Fibroblast of skin of scalp (primary cell): Measurements from ENCODE around the gene DACH2. TPM values are rescaled to one million over a fixed set of nuclear protein-coding genes. Genes with fewer than 3 reads are reported as not detected.
"Not testable (repeated sequence)": the region's sequence is repeated elsewhere in the genome, so short reads cannot be mapped to it uniquely, and the experiment has no call there.

ENCODE experiments used
- DNase-seq: peaks from one replicate; pipeline ENCODE4 v3.0.0-alpha.2; 2013
- polyA plus RNA-seq, 2 experiments: library from polyadenylated mRNA; unstranded; fragments of 120-200 nt; gene quantifications; one replicate each; pipeline ENCODE4 v1.2.1, GENCODE V29; 2013; ENCODE audit not compliant: insufficient read length in 2 of 2

DACH2 gene
- polyA plus RNA-seq (2013, experiment 1 of 2; ENCODE audit: insufficient read length) = not detected
- 0.28 TPM for polyA plus RNA-seq (2013, experiment 2 of 2; ENCODE audit: insufficient read length)

GRCh38 chrX:86148024-86148511 is at the start of gene DACH2:
Gene DACH2 (plus strand): TSS chrX:86148451.
- DNase-seq = peak; percentile 67

GRCh38 chrX:86102341-86102740 is 45.9 kb upstream of the DACH2 start:
- DNase-seq = no peak

GRCh38 chrX:86103061-86103460 is 45.2 kb upstream of the DACH2 start:
- DNase-seq = no peak

GRCh38 chrX:86104526-86104925 is 43.7 kb upstream of the DACH2 start:
- DNase-seq = no peak

GRCh38 chrX:86121916-86122315 is 26.3 kb upstream of the DACH2 start:
- DNase-seq = no peak

GRCh38 chrX:86133761-86134160 is 14.5 kb upstream of the DACH2 start:
- no peak for DNase-seq

- peak; percentile 17 for DNase-seq
Observed at GRCh38 chrX:86137071-86137470, 11.2 kb upstream of the DACH2 start.

GRCh38 chrX:86141786-86142185 is 6.5 kb upstream of the DACH2 start:
- DNase-seq = no peak

GRCh38 chrX:86146102-86146501 is 2.1 kb upstream of the DACH2 start:
- DNase-seq = no peak

- DNase-seq = no peak
Observed at GRCh38 chrX:86148594-86148993, 343 bp downstream of the DACH2 start.

GRCh38 chrX:86149119-86149518 is 868 bp downstream of the DACH2 start:
- DNase-seq = no peak

GRCh38 chrX:86154553-86154952 is 6.3 kb downstream of the DACH2 start:
- no peak for DNase-seq

- peak; percentile 9 for DNase-seq
Observed at GRCh38 chrX:86171366-86171765, 23.1 kb downstream of the DACH2 start.

GRCh38 chrX:86178906-86179305 is 30.7 kb downstream of the DACH2 start:
- no peak for DNase-seq

- not testable (repeated sequence) for DNase-seq
Observed at GRCh38 chrX:86181325-86181724, 33.1 kb downstream of the DACH2 start.

- no peak for DNase-seq
Observed at GRCh38 chrX:86192827-86193226, 44.6 kb downstream of the DACH2 start.

- DNase-seq = no peak
Observed at GRCh38 chrX:86194758-86195157, 46.5 kb downstream of the DACH2 start.

GRCh38 chrX:86195343-86195742 is 47.1 kb downstream of the DACH2 start:
- no peak for DNase-seq

- no peak for DNase-seq
Observed at GRCh38 chrX:86197815-86198214, 49.6 kb downstream of the DACH2 start.

- no peak for DNase-seq
Observed at GRCh38 chrX:86210772-86211171, 62.5 kb downstream of the DACH2 start.

- no peak for DNase-seq
Observed at GRCh38 chrX:86215260-86215659, 67.0 kb downstream of the DACH2 start.

- DNase-seq = no peak
Observed at GRCh38 chrX:86237482-86237881, 89.2 kb downstream of the DACH2 start.

GRCh38 chrX:86241547-86241946 is 93.3 kb downstream of the DACH2 start:
- no peak for DNase-seq

- DNase-seq = no peak
Observed at GRCh38 chrX:86263526-86263925, 115.3 kb downstream of the DACH2 start.

GRCh38 chrX:86295293-86295692 is 147.0 kb downstream of the DACH2 start:
- DNase-seq = no peak
